ENCODE measurements around the gene RASGEF1B.

The RASGEF1B gene

GRCh38 chr4:81399306-81400086 lies 72.2 kb downstream of the RASGEF1B start:
- no peak for DNase-seq (ENCODE audit: low read depth in 3 of 3)

DNA sequence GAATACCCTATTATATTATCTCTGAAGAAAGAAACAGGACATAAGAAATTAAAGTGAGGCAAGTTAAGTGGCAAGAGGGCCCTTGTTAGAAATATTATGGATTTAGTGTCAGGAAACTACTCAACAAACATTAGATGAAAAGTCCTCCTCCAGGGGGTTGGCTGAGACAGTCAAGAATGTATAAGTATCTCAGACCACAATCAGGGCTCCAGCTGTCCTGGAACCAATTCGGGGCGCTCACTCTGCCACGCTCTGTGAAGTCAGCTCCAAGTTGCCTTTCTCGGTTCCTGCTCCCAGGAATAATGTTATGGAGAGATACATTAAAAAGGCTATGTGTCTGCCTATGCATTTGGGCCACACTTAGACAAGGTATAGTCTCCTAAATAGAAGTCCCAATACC lies 73.3 kb downstream of the RASGEF1B start:
- no peak for DNase-seq (ENCODE audit: low read depth in 3 of 3)

DNA sequence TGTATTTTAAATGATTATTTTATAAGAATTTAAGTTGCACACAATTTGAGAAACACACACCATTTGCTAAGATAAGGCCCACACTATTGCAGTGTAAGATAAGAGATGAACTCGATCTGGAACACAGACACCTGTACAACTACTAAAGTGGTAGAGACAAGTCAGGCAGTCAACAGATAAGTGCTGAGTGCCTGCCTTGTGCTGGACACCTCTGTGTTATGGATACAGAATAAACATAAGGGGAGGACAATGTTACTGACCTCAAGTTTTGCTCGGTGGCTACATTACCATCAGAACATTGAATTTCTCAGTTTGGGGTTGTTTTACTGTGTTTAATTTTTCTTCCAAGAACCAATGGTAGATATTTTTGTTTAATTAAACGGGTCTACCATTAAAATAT lies 74.1 kb downstream of the RASGEF1B start:
- no peak for DNase-seq (ENCODE audit: low read depth in 3 of 3)

GRCh38 chr4:81395239-81395638 lies 76.5 kb downstream of the RASGEF1B start:
- DNase-seq (ENCODE audit: low read depth in 3 of 3) = no peak

- DNase-seq (ENCODE audit: low read depth in 3 of 3) = no peak
These were observed 79.5 kb downstream of the RASGEF1B start for GRCh38 chr4:81392164-81392563.

DNA sequence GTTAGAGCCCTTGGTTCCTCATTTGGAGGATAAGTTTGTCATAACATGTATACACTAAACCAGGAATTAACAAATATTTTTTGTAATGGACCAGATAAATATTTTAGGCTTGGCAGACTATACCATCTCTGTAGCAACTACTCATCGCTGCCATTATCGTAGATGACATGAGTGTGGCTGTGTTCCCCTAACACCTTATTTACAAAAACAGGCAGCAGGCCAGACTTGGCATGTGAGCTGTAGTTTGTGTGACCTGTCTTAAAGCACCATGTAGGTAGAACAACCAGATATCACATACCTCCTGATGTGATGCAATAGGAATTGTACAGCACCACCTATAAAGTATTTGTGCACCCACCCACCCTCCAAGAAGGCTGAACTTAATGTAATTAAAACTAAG lies 82.0 kb downstream of the RASGEF1B start:
- DNase-seq (ENCODE audit: low read depth in 3 of 3) = no peak

GRCh38 chr4:81380437-81380836 lies 91.3 kb downstream of the RASGEF1B start:
- no peak for DNase-seq (ENCODE audit: low read depth in 3 of 3)

GRCh38 chr4:81378386-81378785 lies 93.3 kb downstream of the RASGEF1B start:
- no peak for DNase-seq (ENCODE audit: low read depth in 3 of 3)

- DNase-seq (ENCODE audit: low read depth in 3 of 3) = no peak
These were observed 94.5 kb downstream of the RASGEF1B start for GRCh38 chr4:81377191-81377590.

DNA sequence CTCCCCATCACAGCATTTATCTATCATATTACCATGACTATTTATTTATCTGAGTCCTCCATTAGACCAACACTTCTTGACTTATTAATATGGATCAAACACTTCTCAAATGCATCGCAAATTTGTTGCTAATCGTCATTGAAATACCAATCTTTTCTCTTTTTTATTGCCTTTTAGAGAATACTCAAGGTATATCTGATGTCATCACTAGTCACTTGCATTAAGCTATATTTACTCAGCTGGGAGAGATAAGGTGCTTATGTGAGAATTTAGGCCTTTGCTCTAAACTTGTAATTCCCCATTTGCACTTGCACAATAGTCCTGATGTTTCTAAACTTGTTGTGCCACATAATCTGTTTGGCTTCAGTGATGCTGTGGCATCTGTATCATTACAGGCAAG lies 95.0 kb downstream of the RASGEF1B start:
- no peak for DNase-seq (ENCODE audit: low read depth in 3 of 3)

All from stimulated activated CD4-positive, alpha-beta T cell treated with anti-CD3 and anti-CD28 coated beads, TNF-alpha, amount 100 ng/mL, for 4 hours (primary cell).